HEK293 (cell line): Measurements from ENCODE around the gene KRTAP10-10.

Source experiments
- CTCF ChIA-PET: fragments of 350-600 bp; formaldehyde crosslinking; extraction: SDS; loops from one replicate; lab custom pipeline; 2021; ENCODE audit warnings: antibody characterized with exemption; lab: Yijun Ruan, JAX
- POLR2A ChIA-PET: fragments of 300-600 bp; formaldehyde crosslinking; extraction: SDS; loops from one replicate; lab custom pipeline; 2020; ENCODE audit warnings: antibody characterized with exemption, inconsistent platforms; lab: Yijun Ruan, JAX
- H3K27ac ChIP-seq: fragments of 200-500 bp; sonication (Bioruptor generic); 2 replicates; pipeline ENCODE4 v1.5.1; 2014; ENCODE audit warnings: low read depth, low read length, control low read depth, inconsistent platforms; ENCODE audit errors: extremely low read depth
- H3K36me3 ChIP-seq, 2 experiments: fragments of 200-500 bp in 1 of 2; sonication (Bioruptor generic) in 1 of 2; 1 replicate in 1 of 2; 2 replicates in 1 of 2; pipeline ENCODE4 v1.5.1; 2014 to 2017; ENCODE audit warnings: inconsistent platforms in 2 of 2, low read length in 2 of 2; ENCODE audit not compliant: control insufficient read depth in 2 of 2, insufficient read depth in 1 of 2
- H3K4me1 ChIP-seq: fragments of 200-500 bp; sonication (Bioruptor generic); 2 replicates; pipeline ENCODE4 v1.5.1; 2014; ENCODE audit warnings: mild to moderate bottlenecking, low read length, inconsistent platforms; ENCODE audit not compliant: control insufficient read depth, insufficient read depth
- H3K4me3 ChIP-seq: 2 replicates; pipeline ENCODE4 v1.5.1; 2011; ENCODE audit warnings: low read depth, mild to moderate bottlenecking, control low read depth, low read length, moderate library complexity
- H3K9me3 ChIP-seq: fragments of 200-500 bp; sonication (Bioruptor generic); 2 replicates; pipeline ENCODE4 v1.5.1; 2014; ENCODE audit warnings: low read depth, low read length, inconsistent platforms; ENCODE audit not compliant: control insufficient read depth, insufficient read depth
- CTCF ChIP-seq: fragments of 450-650 bp; formaldehyde crosslinking; IDR thresholded peaks from 2 replicates; pipeline ENCODE4 v1.5.1; 2016; ENCODE audit warnings: missing biosample characterization, missing genetic modification characterization
- HIC1 ChIP-seq: fragments of 450-650 bp; formaldehyde crosslinking; IDR thresholded peaks from 2 replicates; pipeline ENCODE4 v1.5.1; 2016; ENCODE audit warnings: missing biosample characterization, missing genetic modification characterization
- ZBTB10 ChIP-seq: fragments of 450-650 bp; formaldehyde crosslinking; IDR thresholded peaks from 2 replicates; pipeline ENCODE4 v1.5.1; 2016; ENCODE audit warnings: missing biosample characterization, missing genetic modification characterization
- ZBTB20 ChIP-seq: fragments of 450-650 bp; formaldehyde crosslinking; IDR thresholded peaks from 2 replicates; pipeline ENCODE4 v1.5.1; 2016; ENCODE audit warnings: missing biosample characterization, missing genetic modification characterization
- ZNF133 ChIP-seq: fragments of 450-650 bp; formaldehyde crosslinking; IDR thresholded peaks from 2 replicates; pipeline ENCODE4 v1.5.1; 2016; ENCODE audit warnings: missing biosample characterization, missing genetic modification characterization
- ZNF211 ChIP-seq: fragments of 450-650 bp; formaldehyde crosslinking; IDR thresholded peaks from 2 replicates; pipeline ENCODE4 v1.5.1; 2016; ENCODE audit warnings: low read depth, missing biosample characterization, missing genetic modification characterization
- ZNF239 ChIP-seq: fragments of 450-650 bp; formaldehyde crosslinking; IDR thresholded peaks from 2 replicates; pipeline ENCODE4 v1.5.1; 2016; ENCODE audit warnings: missing biosample characterization, missing genetic modification characterization
- ZNF280C ChIP-seq: fragments of 450-650 bp; formaldehyde crosslinking; IDR thresholded peaks from 2 replicates; pipeline ENCODE4 v1.5.1; 2016; ENCODE audit warnings: missing biosample characterization, missing genetic modification characterization
- ZNF555 ChIP-seq: fragments of 450-650 bp; formaldehyde crosslinking; conservative IDR thresholded peaks from 2 replicates; pipeline ENCODE4 v1.5.1; 2017; ENCODE audit warnings: missing biosample characterization, mild to moderate bottlenecking, missing genetic modification characterization, inconsistent platforms
- ZNF610 ChIP-seq: fragments of 450-650 bp; formaldehyde crosslinking; IDR thresholded peaks from 2 replicates; pipeline ENCODE4 v1.5.1; 2016; ENCODE audit warnings: missing biosample characterization, missing genetic modification characterization, borderline replicate concordance
- ZNF624 ChIP-seq: fragments of 450-650 bp; formaldehyde crosslinking; IDR thresholded peaks from 2 replicates; pipeline ENCODE4 v1.5.1; 2017; ENCODE audit warnings: missing biosample characterization, missing genetic modification characterization
- ZNF747 ChIP-seq: fragments of 450-650 bp; formaldehyde crosslinking; IDR thresholded peaks from 2 replicates; pipeline ENCODE4 v1.5.1; 2016; ENCODE audit warnings: missing biosample characterization, missing genetic modification characterization
- ZSCAN30 ChIP-seq: fragments of 450-650 bp; IDR thresholded peaks from 2 replicates; pipeline ENCODE4 v1.5.1; 2018; ENCODE audit warnings: missing biosample characterization, mild to moderate bottlenecking, missing genetic modification characterization, moderate library complexity
- ZXDB ChIP-seq: fragments of 450-650 bp; formaldehyde crosslinking; IDR thresholded peaks from 2 replicates; pipeline ENCODE4 v1.5.1; 2016; ENCODE audit warnings: missing biosample characterization, missing genetic modification characterization

Gene KRTAP10-10

GRCh38 chr21:44596068-44596725, 41.0 kb upstream of the KRTAP10-10 start (continued):
- no peak for TF ChIP-seq HIC1 (tag by site-specific recombination)
- no peak for TF ChIP-seq ZNF133 (tag by site-specific recombination)
- TF ChIP-seq, all 188 proteins: peak for 0

- H3K9me3 ChIP-seq, result no peaks in the 10 kb centered on the region
- no peak overlapping the region for H3K4me3 ChIP-seq
- CTCF ChIA-PET, result no interaction called here
- no peaks in the 10 kb centered on the region for H3K4me1 ChIP-seq
- POLR2A ChIA-PET, result no interaction called here
- no peaks in the 10 kb centered on the region for H3K36me3 ChIP-seq
- TF ChIP-seq ZBTB10 (no peak), ZXDB (no peak), ZNF239 (tag by site-specific recombination) (no peak), ZBTB20 (tag by site-specific recombination) (no peak), ZSCAN30 (tag by site-specific recombination) (no peak), ZNF610 (tag by site-specific recombination) (no peak), ZNF747 (no peak), ZNF280C (no peak), ZNF211 (tag by site-specific recombination) (no peak), CTCF (tag by site-specific recombination) (no peak), ZNF624 (no peak), ZNF555 (tag by site-specific recombination) (no peak)
- no peak overlapping the region for H3K27ac ChIP-seq
These were observed 39.1 kb upstream of the KRTAP10-10 start for GRCh38 chr21:44598061-44598460.
